Neural cell (in vitro differentiated cells): ENCODE data around the gene DENND4C. TPM values are rescaled to one million over a fixed set of nuclear protein-coding genes. Genes with fewer than 3 reads are reported as not detected.

Experiments
- H2AFZ ChIP-seq: fragments of 200-600, 300-800 bp; sonication (generic), shearing (Covaris generic); 2 replicates; pipeline ENCODE4 v1.6.0; 2014; ENCODE audit warnings: low read depth, mild to moderate bottlenecking, antibody characterized with exemption, low read length, moderate library complexity
- H3F3A ChIP-seq: fragments of 200-600 bp; shearing (Covaris generic); 2 replicates; pipeline ENCODE4 v1.6.1; 2016; ENCODE audit warnings: mild to moderate bottlenecking, moderate library complexity, mixed read lengths, antibody characterized with exemption, low read length; ENCODE audit not compliant: insufficient read depth, poor library complexity, severe bottlenecking
- H3K27ac ChIP-seq: fragments of 200-600, 300-800 bp; sonication (generic), shearing (Covaris generic); 2 replicates; pipeline ENCODE4 v1.5.1; 2014; ENCODE audit warnings: mild to moderate bottlenecking, low read length, moderate library complexity
- H3K27me3 ChIP-seq: fragments of 300-800, 200-600 bp; sonication (generic), shearing (Covaris generic); 2 replicates; pipeline ENCODE4 v1.6.0; 2014; ENCODE audit warnings: mild to moderate bottlenecking, low read depth, low read length, moderate library complexity; ENCODE audit not compliant: insufficient read depth
- H3K36me3 ChIP-seq: fragments of 300-800, 200-600 bp; sonication (generic), shearing (Covaris generic); 2 replicates; pipeline ENCODE4 v1.5.1; 2014; ENCODE audit warnings: mild to moderate bottlenecking, antibody characterized with exemption, low read length, moderate library complexity; ENCODE audit not compliant: insufficient read depth
- H3K4me2 ChIP-seq: fragments of 300-800, 200-600 bp; sonication (generic), shearing (Covaris generic); 2 replicates; pipeline ENCODE4 v1.6.0; 2014; ENCODE audit warnings: mild to moderate bottlenecking, low read length
- H3K4me3 ChIP-seq: fragments of 300-800, 200-600 bp; sonication (generic), shearing (Covaris generic); 2 replicates; pipeline ENCODE4 v1.5.1; 2014; ENCODE audit warnings: mild to moderate bottlenecking, low read length, moderate library complexity
- H3K79me2 ChIP-seq: fragments of 200-600 bp; shearing (Covaris generic); replicated peaks from 2 replicates; pipeline ENCODE4 v1.6.0; 2014; ENCODE audit warnings: mild to moderate bottlenecking, low read length, moderate library complexity; ENCODE audit not compliant: insufficient read depth
- H3K9ac ChIP-seq: fragments of 300-800, 200-600 bp; sonication (generic), shearing (Covaris generic); 2 replicates; pipeline ENCODE4 v1.6.1; 2016; ENCODE audit warnings: mild to moderate bottlenecking, low read length, mixed read lengths
- H3K9me2 ChIP-seq: fragments of 200-600 bp; shearing (Covaris generic); 2 replicates; pipeline ENCODE4 v1.6.1; 2016; ENCODE audit warnings: mild to moderate bottlenecking, low read length, mixed read lengths; ENCODE audit not compliant: insufficient read depth
- H3K9me3 ChIP-seq: fragments of 200-600, 300-800 bp; sonication (generic), shearing (Covaris generic); 2 replicates; pipeline ENCODE4 v1.6.1; 2016; ENCODE audit warnings: mild to moderate bottlenecking, mixed run types, low read length, moderate library complexity, mixed read lengths
- H4K20me1 ChIP-seq: fragments of 200-600 bp; shearing (Covaris generic); 2 replicates; pipeline ENCODE4 v1.6.1; 2016; ENCODE audit warnings: mild to moderate bottlenecking, mixed run types; ENCODE audit not compliant: insufficient read depth
- CTCF ChIP-seq: fragments of 450-650 bp; IDR thresholded peaks from 2 replicates; pipeline ENCODE4 v1.5.1; 2014; ENCODE audit warnings: antibody characterized with exemption, mild to moderate bottlenecking, moderate library complexity; ENCODE audit not compliant: poor library complexity, severe bottlenecking
- EP300 ChIP-seq: fragments of 450-650 bp; conservative IDR thresholded peaks from 2 replicates; pipeline ENCODE4 v1.6.1; 2014; ENCODE audit warnings: antibody characterized with exemption, mild to moderate bottlenecking, moderate library complexity; ENCODE audit not compliant: poor library complexity, severe bottlenecking
- EZH2 ChIP-seq: fragments of 200-600, 300-800 bp; shearing (Covaris generic), sonication (generic); IDR thresholded peaks from 2 replicates; pipeline ENCODE4 v1.6.1; 2014; ENCODE audit warnings: antibody characterized with exemption, low read length, borderline replicate concordance, mild to moderate bottlenecking; ENCODE audit not compliant: insufficient read depth, poor library complexity, severe bottlenecking
- MXI1 ChIP-seq: fragments of 450-650 bp; conservative IDR thresholded peaks from 2 replicates; pipeline ENCODE4 v1.6.1; 2014; ENCODE audit warnings: antibody characterized with exemption, mild to moderate bottlenecking; ENCODE audit not compliant: poor library complexity, severe bottlenecking
- POLR2AphosphoS5 ChIP-seq: IDR thresholded peaks from 2 replicates; pipeline ENCODE4 v1.6.1; 2012
- RAD21 ChIP-seq: fragments of 450-650 bp; conservative IDR thresholded peaks from 2 replicates; pipeline ENCODE4 v1.6.1; 2014; ENCODE audit warnings: antibody characterized with exemption, mild to moderate bottlenecking, moderate library complexity
- REST ChIP-seq: IDR thresholded peaks from 2 replicates; pipeline ENCODE4 v1.6.1; 2012; ENCODE audit warnings: borderline replicate concordance
- SMC3 ChIP-seq: fragments of 450-650 bp; conservative IDR thresholded peaks from 2 replicates; pipeline ENCODE4 v1.6.1; 2014; ENCODE audit warnings: antibody characterized with exemption, mild to moderate bottlenecking, moderate library complexity; ENCODE audit not compliant: poor library complexity
- TAF1 ChIP-seq: IDR thresholded peaks from 2 replicates; pipeline ENCODE4 v1.6.1; 2012; ENCODE audit warnings: low read depth
- polyA plus RNA-seq: library from polyadenylated mRNA; depleted of rRNA; stranded (reverse); fragments of >200 nt; gene quantifications from 2 replicates; pipeline ENCODE4 v1.2.3, GENCODE V29; 2014

DENND4C gene
- polyA plus RNA-seq, 1 donor from 2014 or later, result 51.8 TPM

- no peaks in the 10 kb centered on the region for H3K79me2 ChIP-seq
- H3K36me3 ChIP-seq, result no peaks in the 10 kb centered on the region
- no peaks in the 10 kb centered on the region for H3F3A ChIP-seq
- no peak overlapping the region for H3K9ac ChIP-seq
- TF ChIP-seq EZH2, result no peak
- TF ChIP-seq REST, result no peak
- no peak for TF ChIP-seq EP300
- TF ChIP-seq POLR2AphosphoS5, result no peak
- TF ChIP-seq SMC3, result no peak
- no peak for TF ChIP-seq RAD21
- TF ChIP-seq MXI1, result no peak
- TF ChIP-seq TAF1, result no peak
- TF ChIP-seq CTCF, result no peak
- no peak overlapping the region for H3K4me3 ChIP-seq
- no peaks in the 10 kb centered on the region for H3K9me3 ChIP-seq
- H3K27ac ChIP-seq, result no peak overlapping the region
- H4K20me1 ChIP-seq, result no peaks in the 10 kb centered on the region
- no peak overlapping the region for H3K4me2 ChIP-seq
- H3K9me2 ChIP-seq, result no peaks in the 10 kb centered on the region
- H2AFZ ChIP-seq, result no peak overlapping the region
- no peaks in the 10 kb centered on the region for H3K27me3 ChIP-seq
Measured at GRCh38 chr9:19306568-19306967, 76.1 kb downstream of the DENND4C start.

GRCh38 chr9:19310246-19310645, 79.8 kb downstream of the DENND4C start:
- no peak overlapping the region for H3K4me2 ChIP-seq
- H4K20me1 ChIP-seq, result no peaks in the 10 kb centered on the region
- TF ChIP-seq EP300 (no peak), EZH2 (no peak), MXI1 (no peak), CTCF (no peak), POLR2AphosphoS5 (no peak), REST (no peak), SMC3 (no peak), RAD21 (no peak), TAF1 (no peak)
- no peaks in the 10 kb centered on the region for H3K36me3 ChIP-seq
- no peak overlapping the region for H3K4me3 ChIP-seq
- no peaks in the 10 kb centered on the region for H3K79me2 ChIP-seq
- no peaks in the 10 kb centered on the region for H3K9me3 ChIP-seq
- H3K27me3 ChIP-seq, result no peaks in the 10 kb centered on the region
- no peak overlapping the region for H3K9ac ChIP-seq
- no peaks in the 10 kb centered on the region for H3F3A ChIP-seq
- no peak overlapping the region for H3K27ac ChIP-seq
- H3K9me2 ChIP-seq, result no peaks in the 10 kb centered on the region
- H2AFZ ChIP-seq, result no peak overlapping the region
